Measurements from ENCODE around the gene WWTR1.

- TF ChIP-seq POLR2A (IDR thresholded peaks at IDR 0.05; ENCODE audit: low read depth, low read length) (no peak), POLR2AphosphoS5 (IDR thresholded peaks at IDR 0.05; ENCODE audit: low read depth, low read length) (no peak)
Observed at GRCh38 chr3:149634573-149634972, 23.3 kb downstream of the WWTR1 start.

Measured in GM12892 (cell line).